Epithelial cell of proximal tubule (primary cell): ENCODE results near the gene HAO1. TPM values are rescaled to one million over a fixed set of nuclear protein-coding genes. Genes with fewer than 3 reads are reported as not detected.

Experiments
- DNase-seq: peaks from one replicate; pipeline ENCODE4 v3.0.0-alpha.2; 2011; ENCODE audit warnings: low read depth
- H3K4me3 ChIP-seq: 2 replicates; pipeline ENCODE4 v1.5.1; 2011; ENCODE audit warnings: low read depth, mild to moderate bottlenecking, low read length
- total RNA-seq: library from RNA; depleted of rRNA; stranded (reverse); fragments of >200 nt; gene quantifications from 2 replicates; pipeline ENCODE4 v1.2.3, GENCODE V29; 2015
- TF ChIP-seq, protein P1 (sequence below): conservative IDR thresholded peaks from 2 replicates; pipeline ENCODE4 v1.5.1; 2012; ENCODE audit warnings: low read depth, mild to moderate bottlenecking, low read length

Gene HAO1
- total RNA-seq, 1 donor from 2014 or later = not detected

DNA sequence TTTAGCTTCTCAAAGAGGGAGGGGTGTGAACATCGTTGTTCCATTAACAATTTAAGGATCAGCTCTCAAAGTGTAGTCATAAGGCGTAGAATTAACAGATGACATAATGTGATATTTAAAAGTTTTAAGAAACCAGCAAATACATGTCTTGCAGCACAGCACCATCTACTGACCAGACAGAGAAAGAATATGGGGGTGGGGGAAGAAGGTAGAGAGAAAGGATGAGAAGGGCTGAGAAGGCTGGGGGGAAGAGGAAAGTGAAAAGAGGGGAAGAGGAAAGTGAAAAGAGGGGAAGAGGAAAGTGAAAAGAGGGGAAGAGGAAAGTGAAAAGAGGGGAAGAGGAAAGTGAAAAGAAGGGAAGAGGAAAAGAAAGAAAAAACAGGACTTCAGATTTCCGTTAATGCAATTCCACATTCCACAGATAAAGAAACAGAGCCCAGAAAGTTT lies 80.9 kb downstream of the HAO1 start:
- TF ChIP-seq, protein P1, sequence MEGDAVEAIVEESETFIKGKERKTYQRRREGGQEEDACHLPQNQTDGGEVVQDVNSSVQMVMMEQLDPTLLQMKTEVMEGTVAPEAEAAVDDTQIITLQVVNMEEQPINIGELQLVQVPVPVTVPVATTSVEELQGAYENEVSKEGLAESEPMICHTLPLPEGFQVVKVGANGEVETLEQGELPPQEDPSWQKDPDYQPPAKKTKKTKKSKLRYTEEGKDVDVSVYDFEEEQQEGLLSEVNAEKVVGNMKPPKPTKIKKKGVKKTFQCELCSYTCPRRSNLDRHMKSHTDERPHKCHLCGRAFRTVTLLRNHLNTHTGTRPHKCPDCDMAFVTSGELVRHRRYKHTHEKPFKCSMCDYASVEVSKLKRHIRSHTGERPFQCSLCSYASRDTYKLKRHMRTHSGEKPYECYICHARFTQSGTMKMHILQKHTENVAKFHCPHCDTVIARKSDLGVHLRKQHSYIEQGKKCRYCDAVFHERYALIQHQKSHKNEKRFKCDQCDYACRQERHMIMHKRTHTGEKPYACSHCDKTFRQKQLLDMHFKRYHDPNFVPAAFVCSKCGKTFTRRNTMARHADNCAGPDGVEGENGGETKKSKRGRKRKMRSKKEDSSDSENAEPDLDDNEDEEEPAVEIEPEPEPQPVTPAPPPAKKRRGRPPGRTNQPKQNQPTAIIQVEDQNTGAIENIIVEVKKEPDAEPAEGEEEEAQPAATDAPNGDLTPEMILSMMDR = peak; percentile 80
- no peak for DNase-seq

GRCh38 chr20:7858734-7859250 lies 81.5 kb downstream of the HAO1 start:
- DNase-seq = no peak
- TF ChIP-seq, protein P1 = no peak
- no peak overlapping the region for H3K4me3 ChIP-seq

More for the DNA sequence above, 80.9 kb downstream of the HAO1 start:
- H3K4me3 ChIP-seq = no peak overlapping the region

- H3K4me3 ChIP-seq = no peak overlapping the region
- no peak for DNase-seq
- TF ChIP-seq, protein P1 = no peak
These were observed 83.5 kb downstream of the HAO1 start for GRCh38 chr20:7856756-7857155.

GRCh38 chr20:7855545-7855944 lies 84.7 kb downstream of the HAO1 start:
- DNase-seq = no peak
- TF ChIP-seq, protein P1 = no peak
- H3K4me3 ChIP-seq = no peak overlapping the region

DNA sequence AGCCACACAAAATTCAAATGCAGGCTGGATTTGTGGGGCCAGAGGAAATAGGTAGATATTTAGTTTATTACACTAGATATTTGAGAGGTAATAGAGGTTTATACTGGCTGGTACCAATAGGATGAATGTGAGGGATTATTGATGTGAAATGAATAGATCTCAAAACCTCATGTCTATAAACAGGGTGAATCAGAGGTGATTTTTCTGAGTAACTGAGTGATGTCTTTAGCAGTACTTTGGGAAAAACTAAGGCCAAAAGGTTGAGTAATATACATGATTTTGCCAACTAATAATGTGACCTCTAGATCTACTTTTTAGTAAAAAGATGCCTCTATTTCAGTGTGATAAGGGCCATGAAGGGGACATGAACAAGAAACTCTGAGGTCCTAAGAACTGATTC lies 86.8 kb downstream of the HAO1 start:
- no peak overlapping the region for H3K4me3 ChIP-seq
- DNase-seq = no peak
- TF ChIP-seq, protein P1 = no peak

DNA sequence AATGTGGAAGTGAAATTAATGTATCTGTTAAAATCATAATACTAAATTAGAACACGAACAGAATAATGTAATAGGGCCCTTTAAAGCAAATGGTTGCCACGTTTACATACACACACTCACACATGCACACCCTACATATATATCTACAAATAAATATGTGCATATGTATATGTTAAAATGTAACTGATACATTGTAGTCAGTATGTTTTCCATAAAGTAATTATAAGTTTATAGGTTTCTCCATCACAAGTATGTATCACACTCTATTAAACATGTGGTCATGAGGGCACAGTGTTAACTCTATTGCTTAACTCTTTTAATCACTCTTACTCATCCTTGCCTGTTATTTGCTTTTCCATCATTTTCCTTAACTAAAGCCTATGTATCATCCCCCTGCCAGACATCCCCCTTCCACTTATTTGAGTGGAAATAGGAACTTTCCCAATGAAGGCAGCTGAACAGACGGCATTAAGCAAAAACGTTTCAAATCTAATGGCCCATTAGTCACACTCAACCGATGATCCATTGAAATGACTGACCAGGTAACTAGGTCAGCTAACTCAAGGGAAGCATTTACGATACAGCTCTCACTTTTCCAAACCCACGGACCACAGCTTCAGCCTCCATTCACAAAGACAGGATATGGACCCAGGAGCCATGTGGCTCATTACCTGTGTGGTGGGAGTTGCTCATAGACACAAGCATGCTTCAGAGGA lies 89.3 kb downstream of the HAO1 start:
- peak; percentile 96 for DNase-seq
- H3K4me3 ChIP-seq = no peak overlapping the region
- TF ChIP-seq, protein P1 = no peak

GRCh38 chr20:7849675-7850074 lies 90.6 kb downstream of the HAO1 start:
- DNase-seq = no peak
- H3K4me3 ChIP-seq = no peak overlapping the region
- TF ChIP-seq, protein P1 = no peak
